Measurements from ENCODE around the gene TNKS1BP1.
"Not testable (repeated sequence)": the region's sequence is repeated elsewhere in the genome, so short reads cannot be mapped to it uniquely, and the experiment has no call there.

TNKS1BP1 gene

GRCh38 chr11:57353036-57353435 lies 28.3 kb upstream of the TNKS1BP1 start:
- DNase-seq, result no peak

- DNase-seq, result no peak
These were observed 24.9 kb upstream of the TNKS1BP1 start for GRCh38 chr11:57349491-57350274.

- no peak for DNase-seq
These were observed 24.0 kb upstream of the TNKS1BP1 start for GRCh38 chr11:57348636-57349313.

- DNase-seq, result no peak
These were observed 23.3 kb upstream of the TNKS1BP1 start for GRCh38 chr11:57348052-57348451.

- no peak for DNase-seq
These were observed 22.6 kb upstream of the TNKS1BP1 start for GRCh38 chr11:57347336-57347735.

- DNase-seq, result no peak
These were observed 20.9 kb upstream of the TNKS1BP1 start for GRCh38 chr11:57345555-57346211.

- DNase-seq, result no peak
These were observed 20.1 kb upstream of the TNKS1BP1 start for GRCh38 chr11:57344826-57345225.

GRCh38 chr11:57343825-57344224 lies 19.1 kb upstream of the TNKS1BP1 start:
- no peak for DNase-seq

- no peak for DNase-seq
These were observed 17.9 kb upstream of the TNKS1BP1 start for GRCh38 chr11:57342702-57343101.

- no peak for DNase-seq
These were observed 16.6 kb upstream of the TNKS1BP1 start for GRCh38 chr11:57341250-57341808.

- no peak for DNase-seq
These were observed 15.4 kb upstream of the TNKS1BP1 start for GRCh38 chr11:57340039-57340615.

- no peak for DNase-seq
These were observed 14.6 kb upstream of the TNKS1BP1 start for GRCh38 chr11:57339328-57339727.

- no peak for DNase-seq
These were observed 13.4 kb upstream of the TNKS1BP1 start, which contains the start of gene P2RX3 for GRCh38 chr11:57338142-57338541. Gene P2RX3, plus strand, starts transcription at chr11:57338352. Its CDS starts 199 bp downstream, at chr11:57338551.

- DNase-seq, result not testable (repeated sequence)
These were observed 12.1 kb upstream of the TNKS1BP1 start for GRCh38 chr11:57336856-57337255.

GRCh38 chr11:57336111-57336666 lies 11.4 kb upstream of the TNKS1BP1 start:
- DNase-seq, result no peak

- DNase-seq, result peak; percentile 77
These were observed 10.8 kb upstream of the TNKS1BP1 start, which contains the start of gene SSRP1 for GRCh38 chr11:57335343-57336110. Gene SSRP1, minus strand, starts transcription at chr11:57335892. Its CDS starts 771 bp downstream, at chr11:57335121.

- no peak for DNase-seq
These were observed 10.2 kb upstream of the TNKS1BP1 start for GRCh38 chr11:57335023-57335342.

- DNase-seq, result no peak
These were observed 8.1 kb upstream of the TNKS1BP1 start for GRCh38 chr11:57332694-57333440.

GRCh38 chr11:57331720-57332119 lies 7.0 kb upstream of the TNKS1BP1 start:
- DNase-seq, result no peak

GRCh38 chr11:57330029-57330428 lies 5.3 kb upstream of the TNKS1BP1 start:
- no peak for DNase-seq

GRCh38 chr11:57327721-57328120 lies 3.0 kb upstream of the TNKS1BP1 start:
- DNase-seq, result no peak

Data from amniotic stem cell (primary cell).